ENCODE results near the gene ZNF862. TPM values are rescaled to one million over a fixed set of nuclear protein-coding genes. Genes with fewer than 3 reads are reported as not detected.

ZNF862 gene
- total RNA-seq, 1 experiment from 2014 or later: 3.6 TPM

DNA sequence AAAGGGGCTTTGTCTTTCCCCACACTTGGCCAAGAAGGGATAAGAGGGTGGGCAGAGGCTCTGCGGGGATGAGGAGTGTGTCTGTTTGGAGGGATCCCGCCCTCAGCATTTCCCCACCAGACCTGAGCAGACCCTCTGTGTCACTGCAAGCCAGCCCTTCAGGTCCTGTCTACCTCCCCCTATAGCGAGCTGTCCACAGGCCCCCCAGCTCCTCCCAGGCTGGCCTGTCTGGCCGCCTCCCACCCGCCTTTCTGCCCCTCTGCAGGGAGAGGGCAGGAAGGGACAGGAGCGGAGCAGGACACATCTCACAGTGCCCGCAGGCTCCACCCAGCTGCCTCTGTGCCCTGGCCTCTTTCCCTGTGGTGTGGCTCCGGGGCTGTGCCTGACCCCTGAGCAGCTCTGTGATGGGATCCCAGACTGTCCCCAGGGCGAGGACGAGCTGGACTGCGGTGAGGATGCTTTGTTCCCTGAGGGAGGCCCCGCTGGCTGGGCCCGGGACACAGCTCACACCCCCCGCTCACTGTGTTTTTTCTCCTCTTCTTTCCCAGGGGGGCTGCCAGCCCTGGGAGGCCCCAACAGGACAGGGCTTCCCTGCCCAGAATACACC, 47.3 kb upstream of the ZNF862 start (continued):
- TF ChIP-seq, protein P1, sequence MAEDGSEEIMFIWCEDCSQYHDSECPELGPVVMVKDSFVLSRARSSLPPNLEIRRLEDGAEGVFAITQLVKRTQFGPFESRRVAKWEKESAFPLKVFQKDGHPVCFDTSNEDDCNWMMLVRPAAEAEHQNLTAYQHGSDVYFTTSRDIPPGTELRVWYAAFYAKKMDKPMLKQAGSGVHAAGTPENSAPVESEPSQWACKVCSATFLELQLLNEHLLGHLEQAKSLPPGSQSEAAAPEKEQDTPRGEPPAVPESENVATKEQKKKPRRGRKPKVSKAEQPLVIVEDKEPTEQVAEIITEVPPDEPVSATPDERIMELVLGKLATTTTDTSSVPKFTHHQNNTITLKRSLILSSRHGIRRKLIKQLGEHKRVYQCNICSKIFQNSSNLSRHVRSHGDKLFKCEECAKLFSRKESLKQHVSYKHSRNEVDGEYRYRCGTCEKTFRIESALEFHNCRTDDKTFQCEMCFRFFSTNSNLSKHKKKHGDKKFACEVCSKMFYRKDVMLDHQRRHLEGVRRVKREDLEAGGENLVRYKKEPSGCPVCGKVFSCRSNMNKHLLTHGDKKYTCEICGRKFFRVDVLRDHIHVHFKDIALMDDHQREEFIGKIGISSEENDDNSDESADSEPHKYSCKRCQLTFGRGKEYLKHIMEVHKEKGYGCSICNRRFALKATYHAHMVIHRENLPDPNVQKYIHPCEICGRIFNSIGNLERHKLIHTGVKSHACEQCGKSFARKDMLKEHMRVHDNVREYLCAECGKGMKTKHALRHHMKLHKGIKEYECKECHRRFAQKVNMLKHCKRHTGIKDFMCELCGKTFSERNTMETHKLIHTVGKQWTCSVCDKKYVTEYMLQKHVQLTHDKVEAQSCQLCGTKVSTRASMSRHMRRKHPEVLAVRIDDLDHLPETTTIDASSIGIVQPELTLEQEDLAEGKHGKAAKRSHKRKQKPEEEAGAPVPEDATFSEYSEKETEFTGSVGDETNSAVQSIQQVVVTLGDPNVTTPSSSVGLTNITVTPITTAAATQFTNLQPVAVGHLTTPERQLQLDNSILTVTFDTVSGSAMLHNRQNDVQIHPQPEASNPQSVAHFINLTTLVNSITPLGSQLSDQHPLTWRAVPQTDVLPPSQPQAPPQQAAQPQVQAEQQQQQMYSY (CRISPR knock-in tag; IDR thresholded peaks at IDR 0.05): no peak
- TF ChIP-seq, protein P2, sequence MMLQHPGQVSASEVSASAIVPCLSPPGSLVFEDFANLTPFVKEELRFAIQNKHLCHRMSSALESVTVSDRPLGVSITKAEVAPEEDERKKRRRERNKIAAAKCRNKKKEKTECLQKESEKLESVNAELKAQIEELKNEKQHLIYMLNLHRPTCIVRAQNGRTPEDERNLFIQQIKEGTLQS (CRISPR knock-in tag; conservative IDR thresholded peaks at IDR 0.05): no peak
- TF ChIP-seq SOX15 (CRISPR knock-in tag; IDR thresholded peaks at IDR 0.05) (no peak), ZNF416 (CRISPR knock-in tag; IDR thresholded peaks at IDR 0.05) (no peak), HMGA2 (CRISPR knock-in tag; IDR thresholded peaks at IDR 0.05) (no peak), ZNF263 (CRISPR knock-in tag; IDR thresholded peaks at IDR 0.05; ENCODE audit: low read depth) (no peak), CREB1 (CRISPR knock-in tag; IDR thresholded peaks at IDR 0.05) (no peak), ELF4 (CRISPR knock-in tag; IDR thresholded peaks at IDR 0.05; ENCODE audit: low read depth) (no peak)
- TF ChIP-seq, protein P3, sequence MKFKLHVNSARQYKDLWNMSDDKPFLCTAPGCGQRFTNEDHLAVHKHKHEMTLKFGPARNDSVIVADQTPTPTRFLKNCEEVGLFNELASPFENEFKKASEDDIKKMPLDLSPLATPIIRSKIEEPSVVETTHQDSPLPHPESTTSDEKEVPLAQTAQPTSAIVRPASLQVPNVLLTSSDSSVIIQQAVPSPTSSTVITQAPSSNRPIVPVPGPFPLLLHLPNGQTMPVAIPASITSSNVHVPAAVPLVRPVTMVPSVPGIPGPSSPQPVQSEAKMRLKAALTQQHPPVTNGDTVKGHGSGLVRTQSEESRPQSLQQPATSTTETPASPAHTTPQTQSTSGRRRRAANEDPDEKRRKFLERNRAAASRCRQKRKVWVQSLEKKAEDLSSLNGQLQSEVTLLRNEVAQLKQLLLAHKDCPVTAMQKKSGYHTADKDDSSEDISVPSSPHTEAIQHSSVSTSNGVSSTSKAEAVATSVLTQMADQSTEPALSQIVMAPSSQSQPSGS (CRISPR knock-in tag; IDR thresholded peaks at IDR 0.05; ENCODE audit: borderline replicate concordance, low read depth): no peak

DNA sequence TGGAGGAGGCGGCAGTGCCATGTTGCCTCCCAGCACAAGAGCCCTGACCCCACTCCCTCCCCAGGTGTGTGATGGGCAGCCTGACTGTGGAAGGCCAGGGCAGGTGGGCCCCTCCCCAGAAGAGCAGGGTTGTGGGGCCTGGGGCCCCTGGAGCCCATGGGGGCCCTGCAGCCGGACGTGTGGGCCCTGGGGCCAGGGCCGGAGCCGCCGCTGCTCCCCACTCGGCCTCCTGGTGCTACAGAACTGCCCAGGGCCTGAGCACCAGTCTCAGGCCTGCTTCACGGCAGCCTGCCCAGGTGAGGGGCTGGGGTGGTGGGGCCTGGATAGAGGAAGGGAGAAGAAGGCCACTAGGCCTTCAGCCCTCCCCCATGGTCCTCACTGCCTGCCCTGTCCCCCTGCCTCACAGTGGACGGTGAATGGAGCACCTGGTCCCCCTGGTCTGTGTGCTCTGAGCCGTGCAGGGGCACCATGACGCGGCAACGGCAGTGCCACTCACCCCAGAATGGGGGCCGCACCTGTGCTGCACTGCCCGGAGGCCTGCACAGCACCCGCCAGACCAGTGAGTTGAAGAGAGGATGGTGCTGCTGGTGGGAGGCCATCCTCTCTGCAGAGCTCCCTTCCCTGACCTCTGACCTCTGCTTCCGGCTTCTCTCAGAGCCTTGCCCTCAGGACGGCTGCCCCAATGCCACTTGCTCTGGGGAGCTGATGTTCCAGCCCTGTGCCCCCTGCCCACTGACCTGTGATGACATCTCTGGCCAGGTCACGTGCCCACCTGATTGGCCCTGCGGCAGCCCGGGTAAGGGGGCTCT, 46.6 kb upstream of the ZNF862 start:
- Mint-ChIP-seq H3K27ac (no peak overlapping the region), H3K4me3 (no peak overlapping the region), H3K9me3 (no peaks in the 10 kb centered on the region), H3K36me3 (no peaks in the 10 kb centered on the region), H3K27me3 (ENCODE audit: low read depth) (peaks cover 47% of the 10 kb centered on the region), H3K4me1 (peaks cover 7% of the 10 kb centered on the region; the same call in 1 of the 2 replicates)
- DNase-seq (ENCODE audit: low spot score): no peak
- ChIA-PET CTCF (interaction anchor here (1.2 to 5.0 kb wide), 8 partner anchors 7 to 58 kb away, joined by 3 to 51 read pairs (median 12); no protein-coding TSS in a partner anchor), POLR2A (interaction anchor here (1.4 kb wide), 1 partner anchor 67 kb away, joined by 3 read pairs; no protein-coding TSS in a partner anchor)
- no peak for ATAC-seq
- TF ChIP-seq, protein P4, sequence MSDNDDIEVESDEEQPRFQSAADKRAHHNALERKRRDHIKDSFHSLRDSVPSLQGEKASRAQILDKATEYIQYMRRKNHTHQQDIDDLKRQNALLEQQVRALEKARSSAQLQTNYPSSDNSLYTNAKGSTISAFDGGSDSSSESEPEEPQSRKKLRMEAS (CRISPR knock-in tag; IDR thresholded peaks at IDR 0.05): no peak
- TF ChIP-seq, protein P5, sequence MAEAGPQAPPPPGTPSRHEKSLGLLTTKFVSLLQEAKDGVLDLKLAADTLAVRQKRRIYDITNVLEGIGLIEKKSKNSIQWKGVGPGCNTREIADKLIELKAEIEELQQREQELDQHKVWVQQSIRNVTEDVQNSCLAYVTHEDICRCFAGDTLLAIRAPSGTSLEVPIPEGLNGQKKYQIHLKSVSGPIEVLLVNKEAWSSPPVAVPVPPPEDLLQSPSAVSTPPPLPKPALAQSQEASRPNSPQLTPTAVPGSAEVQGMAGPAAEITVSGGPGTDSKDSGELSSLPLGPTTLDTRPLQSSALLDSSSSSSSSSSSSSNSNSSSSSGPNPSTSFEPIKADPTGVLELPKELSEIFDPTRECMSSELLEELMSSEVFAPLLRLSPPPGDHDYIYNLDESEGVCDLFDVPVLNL (CRISPR knock-in tag; IDR thresholded peaks at IDR 0.05; ENCODE audit: borderline replicate concordance, low read depth): no peak
- TF ChIP-seq, protein P6, sequence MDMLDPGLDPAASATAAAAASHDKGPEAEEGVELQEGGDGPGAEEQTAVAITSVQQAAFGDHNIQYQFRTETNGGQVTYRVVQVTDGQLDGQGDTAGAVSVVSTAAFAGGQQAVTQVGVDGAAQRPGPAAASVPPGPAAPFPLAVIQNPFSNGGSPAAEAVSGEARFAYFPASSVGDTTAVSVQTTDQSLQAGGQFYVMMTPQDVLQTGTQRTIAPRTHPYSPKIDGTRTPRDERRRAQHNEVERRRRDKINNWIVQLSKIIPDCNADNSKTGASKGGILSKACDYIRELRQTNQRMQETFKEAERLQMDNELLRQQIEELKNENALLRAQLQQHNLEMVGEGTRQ (CRISPR knock-in tag; IDR thresholded peaks at IDR 0.05): no peak
- no peak for TF ChIP-seq RELA (CRISPR knock-in tag; IDR thresholded peaks at IDR 0.05; ENCODE audit: borderline replicate concordance)
- TF ChIP-seq FOXJ3 (CRISPR knock-in tag; IDR thresholded peaks at IDR 0.05; ENCODE audit: borderline replicate concordance): no peak
- TF ChIP-seq, protein P7, sequence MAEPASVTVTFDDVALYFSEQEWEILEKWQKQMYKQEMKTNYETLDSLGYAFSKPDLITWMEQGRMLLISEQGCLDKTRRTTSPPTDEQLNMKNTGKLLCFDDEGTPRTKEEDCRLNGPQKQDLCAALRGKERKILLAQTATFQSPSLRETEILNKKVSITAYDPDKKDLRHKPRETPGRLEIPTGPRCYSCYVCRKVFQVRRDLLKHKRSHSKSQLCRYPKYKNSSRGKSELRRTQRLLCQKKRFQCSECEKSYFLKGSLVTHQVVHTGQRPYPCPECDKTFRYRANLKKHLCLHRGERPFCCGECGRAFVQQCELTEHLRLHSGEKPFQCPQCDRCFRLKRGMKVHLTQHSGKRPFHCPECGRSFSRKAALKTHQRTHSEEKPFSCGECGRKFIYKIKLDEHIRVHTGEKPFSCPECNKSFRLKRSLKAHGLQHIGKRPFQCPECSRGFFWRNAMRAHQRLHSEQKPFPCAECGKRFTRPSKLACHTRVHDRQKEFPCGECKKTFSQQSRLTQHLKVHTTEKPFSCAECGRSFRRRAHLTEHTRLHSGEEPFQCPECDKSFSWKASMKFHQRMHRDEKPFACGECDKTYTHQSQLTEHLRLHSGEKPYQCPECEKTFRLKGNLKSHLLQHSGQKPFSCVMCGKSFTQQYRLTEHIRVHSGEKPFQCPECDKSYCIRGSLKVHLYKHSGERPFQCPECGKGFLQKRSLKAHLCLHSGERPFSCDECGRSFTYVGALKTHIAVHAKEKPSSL (CRISPR knock-in tag; conservative IDR thresholded peaks at IDR 0.05): no peak
- TF ChIP-seq, protein P8, sequence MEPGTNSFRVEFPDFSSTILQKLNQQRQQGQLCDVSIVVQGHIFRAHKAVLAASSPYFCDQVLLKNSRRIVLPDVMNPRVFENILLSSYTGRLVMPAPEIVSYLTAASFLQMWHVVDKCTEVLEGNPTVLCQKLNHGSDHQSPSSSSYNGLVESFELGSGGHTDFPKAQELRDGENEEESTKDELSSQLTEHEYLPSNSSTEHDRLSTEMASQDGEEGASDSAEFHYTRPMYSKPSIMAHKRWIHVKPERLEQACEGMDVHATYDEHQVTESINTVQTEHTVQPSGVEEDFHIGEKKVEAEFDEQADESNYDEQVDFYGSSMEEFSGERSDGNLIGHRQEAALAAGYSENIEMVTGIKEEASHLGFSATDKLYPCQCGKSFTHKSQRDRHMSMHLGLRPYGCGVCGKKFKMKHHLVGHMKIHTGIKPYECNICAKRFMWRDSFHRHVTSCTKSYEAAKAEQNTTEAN (CRISPR knock-in tag; IDR thresholded peaks at IDR 0.05): no peak
- no peak for TF ChIP-seq GRHL2 (CRISPR knock-in tag; IDR thresholded peaks at IDR 0.05; ENCODE audit: insufficient replicate concordance, severe bottlenecking)
- TF ChIP-seq OVOL2 (CRISPR knock-in tag; IDR thresholded peaks at IDR 0.05; ENCODE audit: borderline replicate concordance): no peak
- TF ChIP-seq, protein P9, sequence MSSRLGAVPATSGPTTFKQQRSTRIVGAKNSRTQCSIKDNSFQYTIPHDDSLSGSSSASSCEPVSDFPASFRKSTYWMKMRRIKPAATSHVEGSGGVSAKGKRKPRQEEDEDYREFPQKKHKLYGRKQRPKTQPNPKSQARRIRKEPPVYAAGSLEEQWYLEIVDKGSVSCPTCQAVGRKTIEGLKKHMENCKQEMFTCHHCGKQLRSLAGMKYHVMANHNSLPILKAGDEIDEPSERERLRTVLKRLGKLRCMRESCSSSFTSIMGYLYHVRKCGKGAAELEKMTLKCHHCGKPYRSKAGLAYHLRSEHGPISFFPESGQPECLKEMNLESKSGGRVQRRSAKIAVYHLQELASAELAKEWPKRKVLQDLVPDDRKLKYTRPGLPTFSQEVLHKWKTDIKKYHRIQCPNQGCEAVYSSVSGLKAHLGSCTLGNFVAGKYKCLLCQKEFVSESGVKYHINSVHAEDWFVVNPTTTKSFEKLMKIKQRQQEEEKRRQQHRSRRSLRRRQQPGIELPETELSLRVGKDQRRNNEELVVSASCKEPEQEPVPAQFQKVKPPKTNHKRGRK (CRISPR knock-in tag; IDR thresholded peaks at IDR 0.05; ENCODE audit: borderline replicate concordance): no peak
- TF ChIP-seq GABPB1 (CRISPR knock-in tag; IDR thresholded peaks at IDR 0.05): no peak
- TF ChIP-seq ZNF232 (CRISPR knock-in tag; IDR thresholded peaks at IDR 0.05): no peak
